Renal cortex interstitium (tissue), 15 donors: ENCODE measurements around the gene POLA1. TPM values are rescaled to one million over a fixed set of nuclear protein-coding genes. Genes with fewer than 3 reads are reported as not detected.
"Not testable (repeated sequence)": the region's sequence is repeated elsewhere in the genome, so short reads cannot be mapped to it uniquely, and the experiment has no call there.

ENCODE experiments used
- DNase-seq, 11 donors: peaks; one replicate each; pipeline ENCODE4 v3.0.0-alpha.2; 2013; ENCODE audit warnings: low read depth in 9 of 11, low spot score in 4 of 11; ENCODE audit errors: extremely low read depth in 1 of 11
- long read RNA-seq, 16 experiments: transcript quantifications; one replicate each; lab custom pipeline, GENCODE V29; 2026
- polyA plus RNA-seq, 3 donors: library from polyadenylated mRNA; unstranded; fragments of 120-200 nt; gene quantifications; one replicate each; pipeline ENCODE4 v1.2.1, GENCODE V29; 2013; ENCODE audit not compliant: insufficient read length in 3 of 3

The POLA1 gene
- polyA plus RNA-seq = 10 to 100 TPM; 15.5 to 19.6 (median 18.9) TPM
- long read RNA-seq, donor 1 = 0 reads
- long read RNA-seq, donor 2 = 0 reads
- long read RNA-seq, donor 3, partial matches to known transcripts = 0 of 1 reads
- long read RNA-seq, donor 3, other reads (novel, unspliced or antisense) = 0 of 1 reads
- long read RNA-seq, donor 4, full-length matches to known transcripts = 2 of 2 reads
- long read RNA-seq, donor 4, partial matches to known transcripts = 0 of 2 reads
- long read RNA-seq, donor 4, other reads (novel, unspliced or antisense) = 0 of 2 reads
- long read RNA-seq, donor 5, partial matches to known transcripts = 0 of 1 reads
- long read RNA-seq, donor 5, other reads (novel, unspliced or antisense) = 0 of 1 reads
- long read RNA-seq, donor 6, partial matches to known transcripts = 0 of 1 reads
- long read RNA-seq, donor 6, other reads (novel, unspliced or antisense) = 0 of 1 reads
- long read RNA-seq, donor 7, full-length matches to known transcripts = 1 of 1 reads
- long read RNA-seq, donor 7, partial matches to known transcripts = 0 of 1 reads
- long read RNA-seq, donor 7, other reads (novel, unspliced or antisense) = 0 of 1 reads
- long read RNA-seq, donor 8, partial matches to known transcripts = 666 of 666 reads
- long read RNA-seq, donor 8, other reads (novel, unspliced or antisense) = 0 of 666 reads
- long read RNA-seq, donor 9 = 0 reads
- long read RNA-seq, donor 10, full-length matches to known transcripts = 1 of 1 reads
- long read RNA-seq, donor 10, partial matches to known transcripts = 0 of 1 reads
- long read RNA-seq, donor 10, other reads (novel, unspliced or antisense) = 0 of 1 reads
- long read RNA-seq, donor 11 = 0 reads
- long read RNA-seq, donor 12 = 0 reads
- long read RNA-seq, donor 13, full-length matches to known transcripts = 3 of 3 reads
- long read RNA-seq, donor 13, partial matches to known transcripts = 0 of 3 reads
- long read RNA-seq, donor 13, other reads (novel, unspliced or antisense) = 0 of 3 reads
- long read RNA-seq, donor 14 = 0 reads
- long read RNA-seq, donor 15 = 0 reads
- long read RNA-seq, donor 16, full-length matches to known transcripts = 2 of 9 reads
- long read RNA-seq, donor 16, partial matches to known transcripts = 7 of 9 reads
- long read RNA-seq, donor 16, other reads (novel, unspliced or antisense) = 0 of 9 reads

- DNase-seq = peak; percentile 74 to 95 (median 89)
Measured at GRCh38 chrX:24693453-24694202, at the start of gene POLA1. POLA1 (plus strand) TSS chrX:24693918; CDS start chrX:24693962, 44 bp downstream.

GRCh38 chrX:24646006-24646405, 47.7 kb upstream of the POLA1 start:
- no peak for DNase-seq

GRCh38 chrX:24646745-24647182, 47.0 kb upstream of the POLA1 start:
- peak in 1 of 11 donors; percentile 9 for DNase-seq

- peak in 7 of 11 donors; percentile 54 to 74 (median 63) for DNase-seq
Measured at GRCh38 chrX:24647257-24648058, 46.3 kb upstream of the POLA1 start, which contains the start of gene PCYT1B. PCYT1B (minus strand) TSS chrX:24647347; CDS start chrX:24647105, 242 bp downstream.

- no peak for DNase-seq
Measured at GRCh38 chrX:24648495-24648894, 45.2 kb upstream of the POLA1 start.

GRCh38 chrX:24651783-24652182, 41.9 kb upstream of the POLA1 start:
- DNase-seq = no peak

- not testable (repeated sequence) for DNase-seq
Measured at GRCh38 chrX:24655679-24656078, 38.0 kb upstream of the POLA1 start.

GRCh38 chrX:24657671-24658386, 35.9 kb upstream of the POLA1 start:
- DNase-seq = no peak

- DNase-seq = no peak
Measured at GRCh38 chrX:24658421-24658820, 35.3 kb upstream of the POLA1 start.

GRCh38 chrX:24659106-24659505, 34.6 kb upstream of the POLA1 start:
- no peak for DNase-seq

- DNase-seq = no peak
Measured at GRCh38 chrX:24659646-24660045, 34.1 kb upstream of the POLA1 start.

GRCh38 chrX:24661292-24661691, 32.4 kb upstream of the POLA1 start:
- DNase-seq = no peak

- no peak for DNase-seq
Measured at GRCh38 chrX:24662352-24662751, 31.4 kb upstream of the POLA1 start.

- DNase-seq = no peak
Measured at GRCh38 chrX:24668111-24668510, 25.6 kb upstream of the POLA1 start.

- DNase-seq = no peak
Measured at GRCh38 chrX:24672701-24673190, 21.0 kb upstream of the POLA1 start.

GRCh38 chrX:24673424-24673823, 20.3 kb upstream of the POLA1 start:
- no peak for DNase-seq
